NCI-H187 (cell line): ENCODE data around the gene CEP68.

Source experiments
- DNase-seq, 2 experiments: peaks; one replicate each; lab custom pipeline; 2025; lab: John Stamatoyannopoulos, UW

CEP68 gene

DNA sequence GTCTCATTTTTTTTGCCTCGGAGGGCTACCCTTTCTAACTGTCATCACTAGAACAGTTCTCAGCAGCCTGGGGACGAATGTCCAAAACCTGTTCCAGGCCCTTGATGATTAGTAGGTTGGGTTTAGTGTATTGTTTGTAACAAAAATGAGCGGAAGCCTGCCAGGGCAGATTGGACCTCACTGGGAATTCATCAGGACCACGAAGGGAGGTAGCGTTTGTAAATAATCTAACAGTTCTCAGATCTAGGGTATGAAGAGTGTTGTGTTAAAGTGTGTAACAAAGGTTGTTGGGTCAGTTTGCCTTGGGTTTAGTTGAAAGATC lies 799 bp downstream of the CEP68 start:
- no peak for DNase-seq

- peak; percentile 16 to 22 for DNase-seq
Measured at GRCh38 chr2:65057391-65058052, 1.3 kb downstream of the CEP68 start.

DNA sequence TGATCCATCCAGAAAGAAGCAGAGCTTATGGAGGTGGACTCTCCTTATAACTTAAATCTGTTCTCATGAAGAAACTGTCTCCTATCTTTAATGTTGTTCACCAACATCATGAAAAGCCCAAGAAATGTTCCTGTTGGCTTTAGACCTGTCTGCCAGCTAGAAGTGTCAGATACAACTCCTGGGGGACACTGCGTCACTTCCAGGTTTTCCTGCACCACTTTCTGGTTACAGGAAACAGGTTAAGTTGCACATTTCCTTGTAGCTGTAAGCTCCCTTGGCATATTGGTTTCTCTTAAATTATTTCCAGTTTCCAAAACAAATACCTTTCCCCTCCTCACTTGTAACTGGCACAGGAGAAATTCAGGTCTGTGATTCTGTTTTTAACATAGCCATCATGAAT lies 2.9 kb downstream of the CEP68 start:
- DNase-seq: no peak

- DNase-seq: no peak
Measured at GRCh38 chr2:65061146-65061909, 5.1 kb downstream of the CEP68 start.

DNA sequence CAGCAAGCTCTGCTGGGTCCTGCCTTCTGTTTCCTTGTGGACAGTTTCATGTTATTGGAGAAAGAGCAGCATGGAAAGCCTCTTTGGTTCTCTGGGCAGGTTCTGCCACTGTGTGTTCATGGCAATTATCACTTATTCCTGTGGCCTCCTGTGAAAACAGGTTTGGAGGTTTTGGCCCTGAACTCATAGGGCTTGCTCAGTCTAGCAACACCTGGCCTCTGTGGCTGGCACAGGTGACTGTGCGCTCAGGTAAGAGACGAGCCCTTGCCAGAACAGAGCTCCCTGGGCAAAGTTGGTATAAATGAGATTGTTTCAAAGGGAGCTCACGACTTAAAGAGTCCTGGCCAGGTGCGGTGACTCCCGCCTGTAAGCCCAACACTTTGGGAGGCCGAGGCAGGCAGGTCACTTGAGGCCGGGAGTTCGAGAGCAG lies 5.7 kb downstream of the CEP68 start:
- DNase-seq: no peak

DNA sequence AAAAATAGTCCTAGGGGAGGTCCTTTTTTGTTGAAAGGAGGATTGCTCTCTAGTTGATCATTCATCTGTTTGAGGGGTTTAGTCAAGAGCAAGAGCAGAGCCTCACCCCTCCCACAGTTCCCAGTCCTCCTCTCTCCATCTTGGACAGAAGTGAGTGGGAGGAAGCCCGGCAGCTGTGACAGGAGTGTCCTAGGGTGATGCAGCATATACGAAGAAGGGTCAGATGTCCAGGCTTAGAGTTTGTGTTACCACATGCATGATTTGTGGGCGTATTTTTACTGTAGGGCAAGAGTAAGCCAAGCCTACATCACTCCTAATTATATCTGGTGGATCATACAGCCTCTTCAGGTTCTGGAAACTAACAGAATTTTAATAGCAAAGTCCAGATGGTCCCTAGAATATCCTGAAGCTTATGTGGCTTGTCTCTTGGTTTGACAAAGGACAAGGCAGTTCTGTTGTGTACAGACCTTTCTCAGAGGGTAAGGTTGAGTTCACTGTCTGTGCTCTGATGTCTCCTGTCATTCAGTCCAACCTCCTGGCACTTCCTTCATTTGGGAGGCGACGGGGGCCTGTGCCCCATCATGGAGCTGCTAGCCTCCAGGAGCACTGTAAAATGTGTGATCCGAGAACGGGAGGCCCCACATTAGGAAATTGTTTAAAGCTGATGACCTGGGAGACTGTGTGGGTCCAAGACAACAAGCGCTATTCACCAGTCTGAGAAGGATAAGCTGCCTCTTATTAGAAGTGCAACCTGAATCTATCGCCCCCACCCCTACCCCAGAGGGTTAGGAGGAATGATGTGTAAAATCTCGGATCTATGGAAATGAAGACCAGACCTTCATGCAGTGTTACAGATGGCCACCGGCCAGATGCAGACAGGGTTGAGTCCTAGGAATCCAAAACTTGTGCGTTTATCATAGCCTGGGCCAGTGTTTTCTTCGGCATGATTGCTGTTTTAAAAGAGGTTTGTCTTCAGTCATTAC lies 6.9 kb downstream of the CEP68 start:
- DNase-seq: no peak

GRCh38 chr2:65064728-65065552 lies 8.7 kb downstream of the CEP68 start:
- DNase-seq: peak; percentile 64 to 73

DNA sequence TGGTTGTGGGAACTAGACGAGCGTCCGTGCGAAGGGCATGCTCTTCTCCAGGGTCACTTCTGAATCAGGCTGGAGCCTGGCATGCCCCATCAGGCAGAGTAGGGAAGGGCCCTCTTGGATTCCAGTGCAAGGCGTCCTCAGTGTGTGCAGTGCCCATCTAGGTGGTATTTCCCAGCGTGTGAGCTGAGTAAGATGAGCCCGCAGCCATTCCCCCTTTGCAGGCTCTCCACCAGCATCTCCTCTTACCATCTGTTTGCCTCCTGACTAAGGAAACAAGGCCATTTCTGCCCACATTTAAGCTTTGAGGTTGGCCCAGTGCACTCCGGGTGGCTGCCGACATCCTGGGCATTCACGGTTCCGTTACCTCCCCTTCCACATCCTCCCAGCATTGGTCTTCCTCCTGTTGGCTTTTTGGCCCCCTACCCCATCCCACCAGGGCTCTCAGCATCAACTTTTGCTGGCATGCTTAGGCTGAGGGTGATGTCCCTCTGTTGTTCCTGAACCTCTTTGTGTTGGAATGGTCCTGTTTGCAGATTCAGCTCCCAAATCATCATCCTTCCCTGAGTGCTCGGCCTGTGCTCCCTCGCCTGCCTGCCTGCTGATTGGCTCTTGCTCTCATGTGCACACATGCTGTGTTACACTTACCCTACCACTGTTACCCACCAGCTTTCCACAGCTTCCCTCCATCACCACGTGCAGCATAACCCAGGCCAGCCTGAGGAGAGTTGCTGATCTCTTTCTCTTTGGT lies 11.8 kb downstream of the CEP68 start:
- DNase-seq: no peak

DNA sequence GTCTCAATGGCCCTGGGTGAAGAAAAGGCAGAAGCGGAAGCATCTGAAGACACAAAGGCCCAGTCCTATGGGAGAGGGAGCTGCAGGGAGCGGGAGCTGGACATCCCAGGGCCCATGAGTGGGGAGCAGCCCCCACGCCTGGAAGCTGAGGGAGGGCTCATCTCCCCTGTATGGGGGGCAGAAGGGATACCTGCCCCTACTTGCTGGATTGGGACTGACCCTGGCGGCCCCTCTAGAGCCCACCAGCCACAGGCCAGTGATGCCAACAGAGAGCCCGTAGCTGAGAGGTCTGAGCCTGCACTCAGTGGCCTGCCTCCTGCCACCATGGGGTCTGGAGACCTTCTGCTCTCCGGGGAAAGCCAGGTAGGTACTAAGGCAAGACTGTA lies 13.2 kb downstream of the CEP68 start:
- DNase-seq: no peak

DNA sequence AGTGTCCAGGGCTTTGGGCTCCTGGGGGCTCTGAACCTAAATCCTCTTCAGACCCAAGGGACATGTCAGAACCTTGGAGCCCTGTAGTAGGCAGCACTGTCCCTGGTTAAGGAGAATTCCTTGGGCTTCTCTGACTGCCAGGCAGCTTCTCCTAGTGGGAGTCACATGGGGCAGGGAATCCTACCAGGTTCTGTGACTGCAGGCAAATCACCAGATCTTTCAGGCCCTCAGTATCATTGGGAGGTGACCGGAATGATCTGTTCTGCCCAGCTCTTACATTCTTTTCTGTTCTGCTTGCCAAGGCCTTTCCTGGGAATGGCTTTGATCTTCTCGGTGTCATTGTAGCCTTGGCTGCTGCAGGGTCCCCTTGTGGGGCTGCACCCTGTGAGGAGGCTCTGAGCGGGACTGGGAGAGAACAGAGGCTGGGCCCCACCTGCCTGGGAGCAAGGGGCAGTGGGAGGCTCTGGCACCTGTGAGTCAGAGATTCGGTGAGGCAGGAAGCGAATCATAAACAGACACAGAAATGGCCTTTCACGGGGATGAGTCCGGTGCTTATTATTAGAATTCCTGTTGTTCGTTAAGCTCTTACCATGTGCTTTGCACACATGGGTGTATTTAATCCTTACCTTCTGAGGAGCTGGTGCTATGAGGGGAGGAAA lies 14.1 kb downstream of the CEP68 start:
- no peak for DNase-seq

DNA sequence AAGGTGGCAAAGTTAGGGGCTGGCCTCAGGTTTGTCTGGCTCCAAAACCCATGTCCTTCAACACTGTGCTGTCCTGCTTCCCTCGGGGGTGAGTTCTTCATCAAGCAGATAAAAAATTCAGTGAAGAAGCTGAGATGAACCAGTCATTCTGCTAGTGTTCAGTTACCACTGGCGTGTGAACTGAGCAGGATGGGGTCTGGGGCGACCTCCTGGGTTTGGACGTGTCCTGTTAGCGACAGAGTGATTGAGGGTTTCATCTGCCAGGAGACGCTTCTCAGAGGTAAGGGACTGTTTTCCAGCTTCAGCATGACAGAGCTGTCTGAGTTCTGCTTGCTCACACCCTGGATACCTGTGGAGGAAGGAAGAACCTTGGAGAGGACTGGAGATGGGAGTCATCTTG lies 14.6 kb downstream of the CEP68 start:
- DNase-seq: no peak

GRCh38 chr2:65071499-65072180 lies 15.4 kb downstream of the CEP68 start:
- DNase-seq: no peak

GRCh38 chr2:65072181-65072970 lies 16.2 kb downstream of the CEP68 start:
- no peak for DNase-seq

- no peak for DNase-seq
Measured at GRCh38 chr2:65073879-65074565, 17.8 kb downstream of the CEP68 start.

- no peak for DNase-seq
Measured at GRCh38 chr2:65075176-65075575, 19.0 kb downstream of the CEP68 start.

DNA sequence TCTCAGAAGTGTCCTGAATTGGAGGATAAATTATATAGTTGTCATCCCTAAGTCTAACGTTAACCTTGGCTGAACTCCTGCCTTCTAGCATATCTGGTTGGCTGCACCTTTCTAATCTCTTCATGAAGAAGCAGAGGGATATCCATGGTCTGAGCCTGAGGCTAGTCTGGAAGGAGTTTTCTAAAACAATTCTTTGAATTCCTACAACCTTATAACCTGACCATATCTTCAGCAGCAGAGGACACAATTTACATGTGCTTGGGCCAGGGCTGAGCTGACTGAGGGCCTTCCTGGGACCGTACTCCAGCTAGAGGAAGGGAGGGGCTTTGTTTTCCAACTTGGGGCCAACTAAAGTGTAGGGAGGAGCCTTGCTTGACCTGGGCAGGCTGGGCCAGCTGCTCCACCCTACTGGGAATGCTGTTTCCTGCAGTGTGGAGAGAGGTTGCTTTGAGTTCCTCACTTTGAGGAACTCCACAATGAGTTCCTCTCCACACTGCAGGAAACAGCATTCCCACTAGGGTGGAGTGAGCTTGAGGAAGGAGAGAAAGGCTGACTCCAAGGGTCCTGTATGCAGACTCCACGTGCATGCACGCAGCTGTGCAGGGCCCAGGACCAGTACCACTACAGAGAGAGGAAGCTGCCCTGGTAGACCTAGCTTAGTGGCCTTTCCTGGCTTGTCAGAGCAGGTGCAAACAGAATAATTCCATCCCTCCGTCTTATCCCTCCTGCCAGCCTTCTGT lies 19.6 kb downstream of the CEP68 start:
- DNase-seq: no peak

DNA sequence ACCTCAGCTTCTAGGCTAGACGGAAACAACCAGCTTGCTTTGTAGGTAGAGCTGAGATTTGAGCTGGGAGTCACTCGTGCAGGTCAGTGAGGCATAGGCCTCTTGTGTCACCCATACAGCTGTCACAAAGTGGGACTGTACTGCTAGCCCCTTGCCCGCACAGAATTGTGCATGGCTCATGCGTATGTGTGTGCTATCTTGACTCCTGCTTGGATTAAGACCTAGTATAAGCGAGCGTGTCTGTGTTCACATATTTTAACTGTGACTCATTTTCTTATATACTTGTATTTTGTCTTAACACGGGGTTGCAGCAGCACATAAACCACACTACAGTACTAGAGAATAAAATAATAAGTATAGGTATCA lies 20.1 kb downstream of the CEP68 start:
- DNase-seq: no peak

GRCh38 chr2:65077898-65078297 lies 21.7 kb downstream of the CEP68 start:
- DNase-seq: no peak
